ENCODE measurements around the gene LIN28A.

LIN28A gene

DNA sequence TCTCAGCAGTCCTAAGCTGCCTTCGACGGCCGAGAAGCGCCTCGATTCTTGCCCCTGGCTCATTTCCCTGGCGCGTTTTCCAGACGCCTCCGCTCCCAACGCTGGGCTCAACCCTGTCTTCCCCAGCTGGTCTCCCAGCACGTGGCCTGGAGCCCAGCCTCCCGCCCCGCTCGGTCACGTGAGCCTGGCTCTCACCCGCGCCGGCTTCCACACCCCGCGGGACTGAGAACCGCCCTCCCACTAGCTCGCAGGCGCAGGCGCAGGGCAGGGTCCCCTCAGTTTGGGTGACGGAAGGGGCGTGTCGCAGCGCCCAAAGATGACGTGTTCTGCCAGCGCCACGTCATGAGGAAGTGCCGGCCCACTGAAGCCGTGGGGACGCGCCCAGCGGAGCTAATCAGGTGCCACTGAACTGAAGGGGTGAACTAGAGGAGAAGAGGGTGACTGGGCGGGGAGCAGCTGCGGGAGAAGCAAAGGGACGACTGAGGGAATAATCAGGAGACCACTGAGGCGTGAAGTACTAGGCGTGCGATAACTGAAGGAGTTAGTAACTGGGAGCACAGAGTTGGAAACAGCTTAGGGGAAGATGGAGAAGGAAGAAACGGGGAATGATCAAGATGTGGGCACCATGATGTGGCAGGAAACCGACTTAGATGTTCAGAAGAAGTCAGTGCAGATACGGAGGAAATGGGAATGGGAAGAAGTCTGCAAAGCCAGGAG lies 21.5 kb downstream of the LIN28A start, which contains the start of gene DHDDS (continued):
- TF ChIP-seq ZNF280C (tag by site-specific recombination; IDR thresholded peaks at IDR 0.05): no peak
- peak; percentile 81; the same call in 1 of the 2 replicates for TF ChIP-seq ZNF785 (tag by site-specific recombination; IDR thresholded peaks at IDR 0.05)
- TF ChIP-seq ZNF76 (tag by site-specific recombination; IDR thresholded peaks at IDR 0.05; ENCODE audit: borderline replicate concordance, low read depth): peak; percentile 57; the same call in 1 of the 2 replicates
- TF ChIP-seq ZNF549 (tag by site-specific recombination; IDR thresholded peaks at IDR 0.05): no peak

DNA sequence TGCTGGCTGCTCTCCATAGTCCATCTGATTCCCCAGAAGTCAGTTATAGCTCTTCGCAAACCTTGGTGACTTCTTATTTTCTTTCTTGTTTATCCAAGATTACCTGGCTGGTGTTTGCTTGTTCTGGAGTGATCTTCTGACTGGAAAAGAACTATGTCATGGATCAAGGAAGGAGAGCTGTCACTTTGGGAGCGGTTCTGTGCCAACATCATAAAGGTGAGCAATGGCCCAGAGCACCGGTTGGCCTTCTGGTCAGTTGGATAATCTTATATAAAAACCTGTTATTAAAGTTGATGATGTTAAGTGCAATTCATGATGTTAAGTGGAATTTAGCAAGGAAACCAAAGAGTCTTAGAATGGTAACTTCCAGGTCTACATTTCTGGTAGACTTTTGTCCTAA lies 22.2 kb downstream of the LIN28A start:
- Histone ChIP-seq H3K4me1 (ENCODE audit: control insufficient read depth, insufficient read depth, low read length) (peaks cover 5% of the 10 kb centered on the region), H3K9me3 (ENCODE audit: control insufficient read depth, insufficient read depth, low read depth, low read length) (no peaks in the 10 kb centered on the region), H3K36me3 (ENCODE audit: control insufficient read depth in 2 of 2, insufficient read depth in 1 of 2, low read length in 2 of 2) (peaks cover 20 to 32% of the 10 kb centered on the region in 2 experiments; a peak in 2 of 3 replicates), H3K4me3 (ENCODE audit: low read depth, low read length) (peak overlapping the region; percentile 64), H3K27ac (ENCODE audit: extremely low read depth, low read depth, low read length) (0 out of 2 replicates have a peak overlapping the region, but pooled peaks have one; percentile 1)
- no peak for TF ChIP-seq ZNF146 (tag by site-specific recombination; IDR thresholded peaks at IDR 0.05)
- TF ChIP-seq KLF7 (tag by site-specific recombination; IDR thresholded peaks at IDR 0.05; ENCODE audit: borderline replicate concordance): no peak
- TF ChIP-seq, protein P1, sequence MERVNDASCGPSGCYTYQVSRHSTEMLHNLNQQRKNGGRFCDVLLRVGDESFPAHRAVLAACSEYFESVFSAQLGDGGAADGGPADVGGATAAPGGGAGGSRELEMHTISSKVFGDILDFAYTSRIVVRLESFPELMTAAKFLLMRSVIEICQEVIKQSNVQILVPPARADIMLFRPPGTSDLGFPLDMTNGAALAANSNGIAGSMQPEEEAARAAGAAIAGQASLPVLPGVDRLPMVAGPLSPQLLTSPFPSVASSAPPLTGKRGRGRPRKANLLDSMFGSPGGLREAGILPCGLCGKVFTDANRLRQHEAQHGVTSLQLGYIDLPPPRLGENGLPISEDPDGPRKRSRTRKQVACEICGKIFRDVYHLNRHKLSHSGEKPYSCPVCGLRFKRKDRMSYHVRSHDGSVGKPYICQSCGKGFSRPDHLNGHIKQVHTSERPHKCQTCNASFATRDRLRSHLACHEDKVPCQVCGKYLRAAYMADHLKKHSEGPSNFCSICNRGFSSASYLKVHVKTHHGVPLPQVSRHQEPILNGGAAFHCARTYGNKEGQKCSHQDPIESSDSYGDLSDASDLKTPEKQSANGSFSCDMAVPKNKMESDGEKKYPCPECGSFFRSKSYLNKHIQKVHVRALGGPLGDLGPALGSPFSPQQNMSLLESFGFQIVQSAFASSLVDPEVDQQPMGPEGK (tag by site-specific recombination; IDR thresholded peaks at IDR 0.05): no peak
- no peak for TF ChIP-seq ZNF549 (tag by site-specific recombination; IDR thresholded peaks at IDR 0.05)
- TF ChIP-seq ZNF529 (tag by site-specific recombination; IDR thresholded peaks at IDR 0.05; ENCODE audit: insufficient replicate concordance): no peak
- TF ChIP-seq FEZF1 (tag by site-specific recombination; IDR thresholded peaks at IDR 0.05): no peak
- no peak for TF ChIP-seq ZNF24 (tag by site-specific recombination; IDR thresholded peaks at IDR 0.05)
- no peak for TF ChIP-seq ZNF530 (tag by site-specific recombination; IDR thresholded peaks at IDR 0.05; ENCODE audit: low read depth)
- no peak for TF ChIP-seq ZNF623 (tag by site-specific recombination; IDR thresholded peaks at IDR 0.05)
- no peak for TF ChIP-seq KLF16 (tag by site-specific recombination; IDR thresholded peaks at IDR 0.05)
- ChIA-PET POLR2A (interaction anchor here (0.7 to 1.9 kb wide), 12 partner anchors 12 to 462 kb away, joined by 3 to 13 read pairs (median 6); partner anchors contain the start of genes HMGN2 and SH3BGRL3), CTCF (interaction anchor here (0.9 to 6.9 kb wide), 4 partner anchors 16 to 147 kb away, joined by 3 to 53 read pairs (median 8); partner anchors contain the start of gene HMGN2)

- TF ChIP-seq ZNF24 (tag by site-specific recombination; IDR thresholded peaks at IDR 0.05) (no peak), REPIN1 (tag by site-specific recombination; IDR thresholded peaks at IDR 0.05; ENCODE audit: low read depth) (no peak), GFI1B (tag by site-specific recombination; IDR thresholded peaks at IDR 0.05) (no peak), ZNF645 (tag by site-specific recombination; IDR thresholded peaks at IDR 0.05) (no peak), ZNF132 (tag by site-specific recombination; IDR thresholded peaks at IDR 0.05; ENCODE audit: borderline replicate concordance) (no peak), ZNF19 (tag by site-specific recombination; IDR thresholded peaks at IDR 0.05; ENCODE audit: low read depth) (no peak), GLI4 (tag by site-specific recombination; IDR thresholded peaks at IDR 0.05) (no peak), GLIS2 (tag by site-specific recombination; IDR thresholded peaks at IDR 0.05) (no peak)
- TF ChIP-seq, protein P2, sequence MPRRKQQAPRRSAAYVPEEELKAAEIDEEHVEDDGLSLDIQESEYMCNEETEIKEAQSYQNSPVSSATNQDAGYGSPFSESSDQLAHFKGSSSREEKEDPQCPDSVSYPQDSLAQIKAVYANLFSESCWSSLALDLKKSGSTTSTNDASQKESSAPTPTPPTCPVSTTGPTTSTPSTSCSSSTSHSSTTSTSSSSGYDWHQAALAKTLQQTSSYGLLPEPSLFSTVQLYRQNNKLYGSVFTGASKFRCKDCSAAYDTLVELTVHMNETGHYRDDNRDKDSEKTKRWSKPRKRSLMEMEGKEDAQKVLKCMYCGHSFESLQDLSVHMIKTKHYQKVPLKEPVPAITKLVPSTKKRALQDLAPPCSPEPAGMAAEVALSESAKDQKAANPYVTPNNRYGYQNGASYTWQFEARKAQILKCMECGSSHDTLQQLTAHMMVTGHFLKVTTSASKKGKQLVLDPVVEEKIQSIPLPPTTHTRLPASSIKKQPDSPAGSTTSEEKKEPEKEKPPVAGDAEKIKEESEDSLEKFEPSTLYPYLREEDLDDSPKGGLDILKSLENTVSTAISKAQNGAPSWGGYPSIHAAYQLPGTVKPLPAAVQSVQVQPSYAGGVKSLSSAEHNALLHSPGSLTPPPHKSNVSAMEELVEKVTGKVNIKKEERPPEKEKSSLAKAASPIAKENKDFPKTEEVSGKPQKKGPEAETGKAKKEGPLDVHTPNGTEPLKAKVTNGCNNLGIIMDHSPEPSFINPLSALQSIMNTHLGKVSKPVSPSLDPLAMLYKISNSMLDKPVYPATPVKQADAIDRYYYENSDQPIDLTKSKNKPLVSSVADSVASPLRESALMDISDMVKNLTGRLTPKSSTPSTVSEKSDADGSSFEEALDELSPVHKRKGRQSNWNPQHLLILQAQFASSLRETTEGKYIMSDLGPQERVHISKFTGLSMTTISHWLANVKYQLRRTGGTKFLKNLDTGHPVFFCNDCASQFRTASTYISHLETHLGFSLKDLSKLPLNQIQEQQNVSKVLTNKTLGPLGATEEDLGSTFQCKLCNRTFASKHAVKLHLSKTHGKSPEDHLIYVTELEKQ (tag by site-specific recombination; IDR thresholded peaks at IDR 0.05; ENCODE audit: borderline replicate concordance): no peak
- no peaks in the 10 kb centered on the region for H3K9me3 ChIP-seq (ENCODE audit: control insufficient read depth, insufficient read depth, low read depth, low read length)
- H3K36me3 ChIP-seq (ENCODE audit: control insufficient read depth in 2 of 2, insufficient read depth in 1 of 2, low read length in 2 of 2): peaks cover 28 to 46% of the 10 kb centered on the region in 2 experiments
- POLR2A ChIA-PET: interaction anchor here (1.9 kb wide), 1 partner anchor 38 kb away, joined by 11 read pairs; the partner anchor contains the start of gene HMGN2
- peaks cover 5% of the 10 kb centered on the region for H3K4me1 ChIP-seq (ENCODE audit: control insufficient read depth, insufficient read depth, low read length)
- CTCF ChIA-PET: interaction anchor here (3.2 to 6.9 kb wide), 2 partner anchors 18 to 37 kb away, joined by 14 to 53 read pairs; partner anchors contain the start of gene HMGN2
- H3K27ac ChIP-seq (ENCODE audit: extremely low read depth, low read depth, low read length): no peak overlapping the region
- no peak overlapping the region for H3K4me3 ChIP-seq (ENCODE audit: low read depth, low read length)
Observed at GRCh38 chr1:26434161-26434752, 23.6 kb downstream of the LIN28A start.

All from HEK293 (cell line).